Panc1 (cell line): Measurements from ENCODE around the gene CEBPB.

Source experiments
- POLR2AphosphoS5 ChIP-seq: IDR thresholded peaks from 2 replicates; pipeline ENCODE4 v1.6.1; 2012; ENCODE audit warnings: mild to moderate bottlenecking, low read depth, low read length, moderate library complexity
- TF ChIP-seq, protein P1 (sequence below): fragments of 450-650 bp; IDR thresholded peaks from 2 replicates; pipeline ENCODE4 v1.5.1; 2017; ENCODE audit warnings: mild to moderate bottlenecking
- TF ChIP-seq, protein P2 (sequence below), 2 experiments: IDR thresholded peaks; 2 replicates each; pipeline ENCODE4 v1.6.1; 2011 to 2012; ENCODE audit warnings: low read depth in 2 of 2, control low read depth in 1 of 2, low read length in 1 of 2, mild to moderate bottlenecking in 1 of 2, moderate library complexity in 1 of 2; ENCODE audit not compliant: insufficient read depth in 1 of 2

DNA sequence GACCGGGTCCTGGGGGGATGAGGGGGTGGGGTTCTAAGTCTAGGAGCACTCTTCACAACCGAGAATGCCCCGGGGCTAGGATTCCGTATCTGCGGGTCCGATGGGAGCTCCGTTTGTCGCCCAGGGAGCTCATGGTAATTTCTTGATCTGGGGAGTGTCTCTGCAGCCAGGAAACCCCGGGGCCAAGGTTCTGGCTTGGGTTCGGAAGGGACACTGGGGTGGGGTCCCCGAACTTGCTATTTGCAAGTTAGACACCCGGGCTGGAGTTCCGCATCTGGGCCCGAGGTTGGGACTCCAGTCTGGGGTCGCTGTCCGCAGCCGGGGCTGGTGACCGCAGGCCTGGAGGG lies 37.5 kb upstream of the CEBPB start:
- TF ChIP-seq, protein P1, sequence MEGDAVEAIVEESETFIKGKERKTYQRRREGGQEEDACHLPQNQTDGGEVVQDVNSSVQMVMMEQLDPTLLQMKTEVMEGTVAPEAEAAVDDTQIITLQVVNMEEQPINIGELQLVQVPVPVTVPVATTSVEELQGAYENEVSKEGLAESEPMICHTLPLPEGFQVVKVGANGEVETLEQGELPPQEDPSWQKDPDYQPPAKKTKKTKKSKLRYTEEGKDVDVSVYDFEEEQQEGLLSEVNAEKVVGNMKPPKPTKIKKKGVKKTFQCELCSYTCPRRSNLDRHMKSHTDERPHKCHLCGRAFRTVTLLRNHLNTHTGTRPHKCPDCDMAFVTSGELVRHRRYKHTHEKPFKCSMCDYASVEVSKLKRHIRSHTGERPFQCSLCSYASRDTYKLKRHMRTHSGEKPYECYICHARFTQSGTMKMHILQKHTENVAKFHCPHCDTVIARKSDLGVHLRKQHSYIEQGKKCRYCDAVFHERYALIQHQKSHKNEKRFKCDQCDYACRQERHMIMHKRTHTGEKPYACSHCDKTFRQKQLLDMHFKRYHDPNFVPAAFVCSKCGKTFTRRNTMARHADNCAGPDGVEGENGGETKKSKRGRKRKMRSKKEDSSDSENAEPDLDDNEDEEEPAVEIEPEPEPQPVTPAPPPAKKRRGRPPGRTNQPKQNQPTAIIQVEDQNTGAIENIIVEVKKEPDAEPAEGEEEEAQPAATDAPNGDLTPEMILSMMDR: no peak
- no peak for TF ChIP-seq POLR2AphosphoS5
- TF ChIP-seq, protein P2, sequence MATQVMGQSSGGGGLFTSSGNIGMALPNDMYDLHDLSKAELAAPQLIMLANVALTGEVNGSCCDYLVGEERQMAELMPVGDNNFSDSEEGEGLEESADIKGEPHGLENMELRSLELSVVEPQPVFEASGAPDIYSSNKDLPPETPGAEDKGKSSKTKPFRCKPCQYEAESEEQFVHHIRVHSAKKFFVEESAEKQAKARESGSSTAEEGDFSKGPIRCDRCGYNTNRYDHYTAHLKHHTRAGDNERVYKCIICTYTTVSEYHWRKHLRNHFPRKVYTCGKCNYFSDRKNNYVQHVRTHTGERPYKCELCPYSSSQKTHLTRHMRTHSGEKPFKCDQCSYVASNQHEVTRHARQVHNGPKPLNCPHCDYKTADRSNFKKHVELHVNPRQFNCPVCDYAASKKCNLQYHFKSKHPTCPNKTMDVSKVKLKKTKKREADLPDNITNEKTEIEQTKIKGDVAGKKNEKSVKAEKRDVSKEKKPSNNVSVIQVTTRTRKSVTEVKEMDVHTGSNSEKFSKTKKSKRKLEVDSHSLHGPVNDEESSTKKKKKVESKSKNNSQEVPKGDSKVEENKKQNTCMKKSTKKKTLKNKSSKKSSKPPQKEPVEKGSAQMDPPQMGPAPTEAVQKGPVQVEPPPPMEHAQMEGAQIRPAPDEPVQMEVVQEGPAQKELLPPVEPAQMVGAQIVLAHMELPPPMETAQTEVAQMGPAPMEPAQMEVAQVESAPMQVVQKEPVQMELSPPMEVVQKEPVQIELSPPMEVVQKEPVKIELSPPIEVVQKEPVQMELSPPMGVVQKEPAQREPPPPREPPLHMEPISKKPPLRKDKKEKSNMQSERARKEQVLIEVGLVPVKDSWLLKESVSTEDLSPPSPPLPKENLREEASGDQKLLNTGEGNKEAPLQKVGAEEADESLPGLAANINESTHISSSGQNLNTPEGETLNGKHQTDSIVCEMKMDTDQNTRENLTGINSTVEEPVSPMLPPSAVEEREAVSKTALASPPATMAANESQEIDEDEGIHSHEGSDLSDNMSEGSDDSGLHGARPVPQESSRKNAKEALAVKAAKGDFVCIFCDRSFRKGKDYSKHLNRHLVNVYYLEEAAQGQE (IDR thresholded peaks at IDR 0.05; ENCODE audit: insufficient read depth in 1 of 2, low read depth in 2 of 2, low read length in 1 of 2): no peak
